ENCODE results near the gene SUGP2.

Gene SUGP2

GRCh38 chr19:19054315-19054938 lies 21.1 kb upstream of the SUGP2 start:
- DNase-seq (ENCODE audit: low read depth), result no peak
- no peak for TF ChIP-seq CTCF (IDR thresholded peaks at IDR 0.05; ENCODE audit: low read length, missing control alignments)

GRCh38 chr19:19053508-19054314 lies 20.4 kb upstream of the SUGP2 start:
- peak; percentile 73 for DNase-seq (ENCODE audit: low read depth)
- TF ChIP-seq CTCF (IDR thresholded peaks at IDR 0.05; ENCODE audit: low read length, missing control alignments), result peak; percentile 63

More at GRCh38 chr19:19054315-19054938, 21.1 kb upstream of the SUGP2 start:
- H3K4me3 ChIP-seq (replicated peaks; ENCODE audit: low read depth, low read length), result no peak overlapping the region

GRCh38 chr19:19052921-19053320 lies 19.6 kb upstream of the SUGP2 start:
- no peak for TF ChIP-seq CTCF (IDR thresholded peaks at IDR 0.05; ENCODE audit: low read length, missing control alignments)
- no peak for DNase-seq (ENCODE audit: low read depth)
- H3K4me3 ChIP-seq (replicated peaks; ENCODE audit: low read depth, low read length), result no peak overlapping the region

More at GRCh38 chr19:19053508-19054314, 20.4 kb upstream of the SUGP2 start:
- H3K4me3 ChIP-seq (replicated peaks; ENCODE audit: low read depth, low read length), result no peak overlapping the region

GRCh38 chr19:19051478-19052213 lies 18.3 kb upstream of the SUGP2 start:
- TF ChIP-seq CTCF (IDR thresholded peaks at IDR 0.05; ENCODE audit: low read length, missing control alignments), result no peak
- no peak for DNase-seq (ENCODE audit: low read depth)

GRCh38 chr19:19050731-19051130 lies 17.4 kb upstream of the SUGP2 start:
- DNase-seq (ENCODE audit: low read depth), result no peak
- TF ChIP-seq CTCF (IDR thresholded peaks at IDR 0.05; ENCODE audit: low read length, missing control alignments), result no peak

More at GRCh38 chr19:19051478-19052213, 18.3 kb upstream of the SUGP2 start:
- H3K4me3 ChIP-seq (replicated peaks; ENCODE audit: low read depth, low read length), result no peak overlapping the region

GRCh38 chr19:19050104-19050503 lies 16.8 kb upstream of the SUGP2 start:
- DNase-seq (ENCODE audit: low read depth), result no peak
- no peak for TF ChIP-seq CTCF (IDR thresholded peaks at IDR 0.05; ENCODE audit: low read length, missing control alignments)
- H3K4me3 ChIP-seq (replicated peaks; ENCODE audit: low read depth, low read length), result no peak overlapping the region

More at GRCh38 chr19:19050731-19051130, 17.4 kb upstream of the SUGP2 start:
- H3K4me3 ChIP-seq (replicated peaks; ENCODE audit: low read depth, low read length), result no peak overlapping the region
